IMR-90 (cell line): ENCODE results near the gene ATP7A. TPM values are rescaled to one million over a fixed set of nuclear protein-coding genes. Genes with fewer than 3 reads are reported as not detected.

Source experiments
- ATAC-seq: fragments of 200-7000 bp; cut with Tn5 transposase; 2 replicates; pipeline ENCODE4 v1.9.1; 2020; ENCODE audit warnings: low read depth, mild to moderate bottlenecking, moderate library complexity
- Bru-seq: library from RNA; stranded (reverse); fragments of 400-500 nt; gene quantifications from one replicate; lab custom pipeline; 2021; lab: Mats Ljungman, UMichigan
- BruChase-seq, 2 experiments: library from RNA; stranded (reverse); fragments of 400-500 nt; gene quantifications; one replicate each; lab custom pipeline; 2021; lab: Mats Ljungman, UMichigan
- BruUV-seq: library from RNA; stranded (reverse); fragments of 400-500 nt; replicated peaks from 2 replicates; lab custom pipeline; 2021; lab: Mats Ljungman, UMichigan
- CTCF ChIA-PET: fragments of 300-600 bp; formaldehyde crosslinking; extraction: SDS; loops from one replicate; lab custom pipeline; 2021; ENCODE audit warnings: antibody characterized with exemption; lab: Yijun Ruan, JAX
- POLR2A ChIA-PET: fragments of 300-600 bp; sonication (Branson Sonifier 250); formaldehyde crosslinking; loops from one replicate; lab custom pipeline; 2022; ENCODE audit warnings: antibody characterized with exemption; ENCODE audit not compliant: unreplicated experiment; lab: Charles Lee
- DNase-seq: peaks from one replicate; pipeline ENCODE4 v3.0.0; 2013
- H2AFZ ChIP-seq: replicated peaks from 2 replicates; pipeline ENCODE3; 2013; ENCODE audit warnings: low read length, mild to moderate bottlenecking; ENCODE audit not compliant: poor library complexity
- H2AK5ac ChIP-seq: 2 replicates; pipeline ENCODE4 v1.6.1; 2013; ENCODE audit warnings: low read depth, low read length, inconsistent platforms
- H2AK9ac ChIP-seq: replicated peaks from 2 replicates; pipeline ENCODE3; 2013; ENCODE audit warnings: mild to moderate bottlenecking, low read depth, low read length, moderate library complexity; ENCODE audit not compliant: poor library complexity
- H2BK120ac ChIP-seq: 2 replicates; pipeline ENCODE4 v1.6.1; 2013; ENCODE audit warnings: low read depth, low read length, inconsistent platforms
- H2BK15ac ChIP-seq: 3 replicates; pipeline ENCODE4 v1.6.1; 2013; ENCODE audit warnings: low read depth, low read length, inconsistent platforms
- H2BK20ac ChIP-seq: 2 replicates; pipeline ENCODE4 v1.6.1; 2013; ENCODE audit warnings: low read depth, mild to moderate bottlenecking, inconsistent platforms, low read length, moderate library complexity
- H2BK5ac ChIP-seq: 2 replicates; pipeline ENCODE4 v1.6.1; 2013; ENCODE audit warnings: mild to moderate bottlenecking, low read depth, low read length, inconsistent platforms; ENCODE audit not compliant: poor library complexity, severe bottlenecking
- H3K14ac ChIP-seq: replicated peaks from 2 replicates; pipeline ENCODE4 v1.6.1; 2013; ENCODE audit warnings: low read depth, low read length, inconsistent platforms
- H3K18ac ChIP-seq: 2 replicates; pipeline ENCODE4 v1.6.1; 2013; ENCODE audit warnings: low read depth, low read length, control low read depth
- H3K23ac ChIP-seq: 2 replicates; pipeline ENCODE4 v1.6.1; 2013; ENCODE audit warnings: low read depth, low read length, inconsistent platforms
- H3K27ac ChIP-seq: 2 replicates; pipeline ENCODE4 v1.5.1; 2013; ENCODE audit warnings: mild to moderate bottlenecking, control low read depth, low read length; ENCODE audit not compliant: insufficient read depth
- H3K27me3 ChIP-seq: 2 replicates; pipeline ENCODE4 v1.6.1; 2013; ENCODE audit warnings: low read length; ENCODE audit not compliant: control insufficient read depth, insufficient read depth
- H3K36me3 ChIP-seq: 2 replicates; pipeline ENCODE4 v1.6.1; 2013; ENCODE audit warnings: low read length, mixed read lengths; ENCODE audit not compliant: control insufficient read depth, insufficient read depth
- H3K4ac ChIP-seq: 2 replicates; pipeline ENCODE4 v1.6.1; 2013; ENCODE audit warnings: low read depth, low read length, inconsistent platforms
- H3K4me1 ChIP-seq: 2 replicates; pipeline ENCODE4 v1.6.1; 2013; ENCODE audit warnings: low read length, mixed read lengths; ENCODE audit not compliant: control insufficient read depth, insufficient read depth
- H3K4me2 ChIP-seq: 2 replicates; pipeline ENCODE4 v1.6.1; 2013; ENCODE audit warnings: low read depth, mild to moderate bottlenecking, control low read depth, low read length, moderate library complexity
- H3K4me3 ChIP-seq: 2 replicates; pipeline ENCODE4 v1.5.1; 2013; ENCODE audit warnings: low read depth, mild to moderate bottlenecking, control low read depth, low read length, moderate library complexity; ENCODE audit not compliant: insufficient read depth
- H3K56ac ChIP-seq: 2 replicates; pipeline ENCODE4 v1.6.1; 2013; ENCODE audit warnings: low read length, inconsistent platforms; ENCODE audit not compliant: insufficient read depth; ENCODE audit errors: extremely low read depth
- H3K79me1 ChIP-seq, 2 experiments: 2 replicates each; pipeline ENCODE4 v1.6.1; 2013; ENCODE audit warnings: low read length in 2 of 2, inconsistent platforms in 1 of 2, low read depth in 1 of 2
- H3K9ac ChIP-seq: 2 replicates; pipeline ENCODE4 v1.6.1; 2013; ENCODE audit warnings: low read depth, low read length, control low read depth
- H3K9me1 ChIP-seq: 2 replicates; pipeline ENCODE4 v1.6.1; 2013; ENCODE audit warnings: low read length, inconsistent platforms; ENCODE audit not compliant: insufficient read depth
- H3K9me3 ChIP-seq: 2 replicates; pipeline ENCODE4 v1.6.1; 2013; ENCODE audit warnings: low read length; ENCODE audit not compliant: control insufficient read depth, insufficient read depth
- H4K20me1 ChIP-seq: 2 replicates; pipeline ENCODE4 v1.6.1; 2013; ENCODE audit warnings: low read length, inconsistent platforms; ENCODE audit not compliant: insufficient read depth
- H4K5ac ChIP-seq: 2 replicates; pipeline ENCODE4 v1.6.1; 2013; ENCODE audit warnings: mild to moderate bottlenecking, low read depth, low read length, control low read depth
- H4K8ac ChIP-seq, 2 experiments: 2 replicates each; pipeline ENCODE4 v1.6.1; 2013; ENCODE audit warnings: low read depth in 2 of 2, low read length in 2 of 2, control low read depth in 1 of 2, inconsistent platforms in 1 of 2
- H4K91ac ChIP-seq: 2 replicates; pipeline ENCODE4 v1.6.1; 2013; ENCODE audit warnings: low read depth, low read length, inconsistent platforms; ENCODE audit not compliant: insufficient read depth
- CEBPB ChIP-seq: IDR thresholded peaks from 2 replicates; pipeline ENCODE4 v1.6.1; 2012; ENCODE audit warnings: low read depth, low read length, improper control_type of control experiment
- CHD1 ChIP-seq: IDR thresholded peaks from 2 replicates; pipeline ENCODE4 v1.6.1; 2012; ENCODE audit warnings: low read depth, low read length, improper control_type of control experiment
- CTCF ChIP-seq: conservative IDR thresholded peaks from 2 replicates; pipeline ENCODE4 v1.5.1; 2012; ENCODE audit warnings: mild to moderate bottlenecking, low read depth, low read length, improper control_type of control experiment
- ELK1 ChIP-seq: fragments of 150-350 bp; IDR thresholded peaks from 2 replicates; pipeline ENCODE4 v1.6.1; 2016; ENCODE audit warnings: low read depth, mild to moderate bottlenecking, low read length, moderate library complexity, borderline replicate concordance
- FOS ChIP-seq: fragments of 150-350 bp; IDR thresholded peaks from 2 replicates; pipeline ENCODE4 v1.6.1; 2016; ENCODE audit warnings: low read depth, low read length
- MAFK ChIP-seq: IDR thresholded peaks from 2 replicates; pipeline ENCODE4 v1.6.1; 2012; ENCODE audit warnings: low read depth, low read length, improper control_type of control experiment
- MAZ ChIP-seq: IDR thresholded peaks from 2 replicates; pipeline ENCODE4 v1.6.1; 2012; ENCODE audit warnings: low read depth, mild to moderate bottlenecking, low read length, improper control_type of control experiment, moderate library complexity, borderline replicate concordance
- MXI1 ChIP-seq: IDR thresholded peaks from 2 replicates; pipeline ENCODE4 v1.6.1; 2012; ENCODE audit warnings: low read depth, mild to moderate bottlenecking, low read length, moderate library complexity, borderline replicate concordance
- NFE2L2 ChIP-seq: fragments of 150-350 bp; IDR thresholded peaks from 2 replicates; pipeline ENCODE4 v1.6.1; 2016; ENCODE audit warnings: low read depth, mild to moderate bottlenecking, low read length
- RAD21 ChIP-seq: IDR thresholded peaks from 2 replicates; pipeline ENCODE4 v1.6.1; 2012; ENCODE audit warnings: low read length, improper control_type of control experiment
- RFX5 ChIP-seq: IDR thresholded peaks from 2 replicates; pipeline ENCODE4 v1.8.0; 2012; ENCODE audit warnings: low read depth, mild to moderate bottlenecking, low read length, moderate library complexity
- WGBS, 2 experiments: methylation state at CpG; one replicate each; pipeline versions ENCODE4 v1.1.5 to v1.1.7; 2013; ENCODE audit warnings: missing lambda C conversion rate in 2 of 2; ENCODE audit not compliant: insufficient read length in 1 of 2; ENCODE audit errors: extremely low coverage in 2 of 2; 5-methylcytosine and 5-hydroxymethylcytosine counted together
- dilution Hi-C: fragments of 300-500 bp; cut with HindIII; formaldehyde crosslinking; loops from one replicate; pipeline ENCODE4 v1.14.3; 2018; ENCODE audit warnings: low sequenced_read_pairs; ENCODE audit not compliant: unreplicated experiment
- in situ Hi-C: fragments of 300-500 bp; cut with MboI; formaldehyde crosslinking; loops from 3 replicates; pipeline ENCODE4 v1.14.3; 2019; ENCODE audit warnings: low sequenced_read_pairs, inconsistent platforms, mixed read lengths
- intact Hi-C: fragments of 100-400 bp; cut with micrococcal nuclease; formaldehyde crosslinking; loops from 2 replicates; pipeline ENCODE4 v1.10.0; 2022
- long read RNA-seq: library from polyadenylated mRNA; unstranded; transcript quantifications from one replicate; pipeline ENCODE4 v2.0.0, GENCODE V29; 2021; ENCODE audit not compliant: unreplicated experiment
- polyA plus RNA-seq, 3 experiments: library from polyadenylated mRNA; depleted of rRNA; stranded (reverse); fragments of >200 nt; gene quantifications; 2 replicates each; pipeline ENCODE4 v1.2.3, GENCODE V29; 2012; ENCODE audit warnings: low replicate concordance in 1 of 3
- total RNA-seq: library from RNA; depleted of rRNA; stranded (reverse); fragments of >200 nt; gene quantifications from 2 replicates; pipeline ENCODE4 v1.2.3, GENCODE V29; 2012; rRNA removed

ATP7A gene
- total RNA-seq, result 21.1 and 22.4 TPM in 2 replicates
- polyA plus RNA-seq (2012; rRNA removed), result 2.9 and 4.2 TPM in 2 replicates
- polyA plus RNA-seq (2012; cell fraction: cytosol; rRNA removed), result 0.75 and 0.89 TPM in 2 replicates
- polyA plus RNA-seq (2012; cell fraction: nucleus; rRNA removed; ENCODE audit: low replicate concordance), result 0.41 and 3.3 TPM in 2 replicates
- Bru-seq, nascent RNA, result percentile 75 among the genes with signal in this experiment
- percentile 98 among the genes with signal in this experiment for BruChase-seq, experiment 1, labeled RNA remaining after a 6-hour chase
- percentile 97 among the genes with signal in this experiment for BruChase-seq, experiment 2, labeled RNA remaining after a 2-hour chase
- long read RNA-seq, full-length matches to known transcripts, result 2 of 9 reads
- long read RNA-seq, partial matches to known transcripts, result 3 of 9 reads
- long read RNA-seq, other reads (novel, unspliced or antisense), result 4 of 9 reads

- intact Hi-C loops, result loop anchor here (1.0 kb wide), 2 partner anchors 119 to 182 kb away; no protein-coding TSS in a partner anchor
- TF ChIP-seq FOS (no peak), MAZ (peak; percentile 95), NFE2L2 (no peak), MAFK (no peak), CEBPB (no peak), RAD21 (peak; percentile 66), ELK1 (no peak), CTCF (peak; percentile 62), RFX5 (no peak), CHD1 (no peak), MXI1 (no peak; the same call in 1 of the 2 replicates)
Measured at GRCh38 chrX:77910108-77910840, at the start of gene ATP7A. Gene ATP7A, plus strand, starts transcription at chrX:77910693. Its CDS starts 60,949 bp downstream, at chrX:77971642.

More at GRCh38 chrX:77910108-77910840, at the start of gene ATP7A:
- no TSS peak for BruUV-seq
- Histone ChIP-seq H3K56ac (peak within 1 kb of the TSS; percentile 61; the same call in 1 of the 2 replicates), H4K5ac (peak within 1 kb of the TSS; percentile 83), H2BK5ac (peak within 1 kb of the TSS; percentile 66), H2AK5ac (no peak within 1 kb of the TSS), H3K79me1 (peaks cover 0 to 4% of the 10 kb centered on the region in 2 experiments; a peak in 1 of 4 replicates), H2BK120ac (peak within 1 kb of the TSS; percentile 50), H3K9me3 (no peaks in the 10 kb centered on the region), H3K9ac (peak within 1 kb of the TSS; percentile 99), H2BK20ac (peak within 1 kb of the TSS; percentile 36), H3K14ac (peak within 1 kb of the TSS; percentile 93), H3K4ac (peak within 1 kb of the TSS; percentile 77), H4K91ac (peak within 1 kb of the TSS; percentile 43), H2AK9ac (no peak within 1 kb of the TSS), H2BK15ac (peak within 1 kb of the TSS; percentile 59; the same call in 1 of the 3 replicates), H3K4me1 (no peaks in the 10 kb centered on the region), H3K18ac (peak within 1 kb of the TSS; percentile 91; the same call in 1 of the 2 replicates), H3K27ac (peak within 1 kb of the TSS; percentile 92), H3K27me3 (no peaks in the 10 kb centered on the region), H4K20me1 (no peaks in the 10 kb centered on the region), H3K9me1 (no peaks in the 10 kb centered on the region), H4K8ac (peak within 1 kb of the TSS; percentile 65 to 80), H3K36me3 (no peaks in the 10 kb centered on the region), H3K4me2 (peak within 1 kb of the TSS; percentile 96), H3K23ac (peak within 1 kb of the TSS; percentile 51; the same call in 1 of the 2 replicates), H3K4me3 (peak within 1 kb of the TSS; percentile 99), H2AFZ (peak within 1 kb of the TSS; percentile 88)
- 29% methylated on average over 15 of the region's 36 CpGs; no CpG with 5 or more reads in 1 of the 2 experiments for WGBS, 2 experiments
- ChIA-PET POLR2A (interaction anchor here (0.6 to 0.8 kb wide), 2 partner anchors 11 to 13 kb away, joined by 4 read pairs; partner anchors contain the start of gene COX7B), CTCF (interaction anchor here (0.6 to 1.2 kb wide), 4 partner anchors 12 to 1461 kb away, joined by 3 to 4 read pairs (median 3); no protein-coding TSS in a partner anchor)
- in situ Hi-C loops, result loop anchor here (10.0 kb wide), 1 partner anchor 105 kb away; no protein-coding TSS in a partner anchor
- peak; percentile 87 for ATAC-seq
- dilution Hi-C loops, result no loop called here
- DNase-seq, result peak; percentile 88
